Endothelial cell of umbilical vein (primary cell): ENCODE data around the gene KCNIP1. TPM values are rescaled to one million over a fixed set of nuclear protein-coding genes. Genes with fewer than 3 reads are reported as not detected.

Experiments
- BruUV-seq: library from RNA; stranded (reverse); fragments of 400-500 nt; replicated peaks from 2 replicates; lab custom pipeline; 2021; lab: Mats Ljungman, UMichigan
- CTCF ChIA-PET: fragments of 300-600, 350-600 bp; sonication (Branson Sonifier 250); formaldehyde crosslinking; loops from one replicate; lab custom pipeline; 2021; ENCODE audit warnings: antibody characterized with exemption, inconsistent platforms; lab: Charles Lee
- POLR2A ChIA-PET: fragments of 300-600, 350-600 bp; sonication (Branson Sonifier 250); formaldehyde crosslinking; loops from one replicate; lab custom pipeline; 2021; ENCODE audit warnings: antibody characterized with exemption, inconsistent platforms; lab: Charles Lee
- DNase-seq: peaks from one replicate; pipeline ENCODE4 v3.0.0-alpha.2; 2011; ENCODE audit warnings: low read depth, low spot score
- FAIRE-seq: peaks from 2 replicates; lab custom pipeline; 2011; peaks lifted over from hg19 to GRCh38; lab: Jason Lieb, UNC
- H2AFZ ChIP-seq: 2 replicates; pipeline ENCODE4 v1.6.0; 2012; ENCODE audit warnings: low read depth, low read length, control low read depth, inconsistent platforms
- H3K27ac ChIP-seq: 2 replicates; pipeline ENCODE4 v1.5.1; 2011; ENCODE audit warnings: low read depth, mild to moderate bottlenecking, control low read depth, low read length, moderate library complexity; ENCODE audit not compliant: insufficient read depth
- H3K27me3 ChIP-seq, 2 experiments: 2 replicates each; pipeline versions ENCODE4 v1.6.0 to v1.6.1; 2011; ENCODE audit warnings: low read length in 2 of 2, mixed read lengths in 1 of 2; ENCODE audit not compliant: control insufficient read depth in 2 of 2, insufficient read depth in 2 of 2
- H3K36me3 ChIP-seq, 2 experiments: 2 replicates in 1 of 2; 3 replicates in 1 of 2; pipeline ENCODE4 v1.5.1; 2011; ENCODE audit warnings: low read length in 2 of 2, mild to moderate bottlenecking in 1 of 2, moderate library complexity in 1 of 2; ENCODE audit not compliant: control insufficient read depth in 2 of 2, insufficient read depth in 2 of 2; ENCODE audit errors: extremely low read depth in 1 of 2
- H3K4me1 ChIP-seq: 3 replicates; pipeline ENCODE4 v1.5.1; 2011; ENCODE audit warnings: mild to moderate bottlenecking, low read length; ENCODE audit not compliant: control insufficient read depth, insufficient read depth; ENCODE audit errors: extremely low read depth
- H3K4me2 ChIP-seq: 2 replicates; pipeline ENCODE4 v1.6.1; 2011; ENCODE audit warnings: low read length, control low read depth, mixed read lengths; ENCODE audit not compliant: insufficient read depth
- H3K4me3 ChIP-seq, 3 experiments: fragments of 200-600 bp in 1 of 3; sonication (generic), shearing (Covaris generic) in 1 of 3; replicated peaks in 1 of 3; 2 replicates each; pipeline ENCODE4 v1.5.1; 2011 to 2016; ENCODE audit warnings: control low read depth in 3 of 3, low read length in 3 of 3, mild to moderate bottlenecking in 2 of 3, inconsistent platforms in 1 of 3, low read depth in 1 of 3, moderate library complexity in 1 of 3; ENCODE audit not compliant: insufficient read depth in 1 of 3
- H3K79me2 ChIP-seq: 2 replicates; pipeline ENCODE4 v1.6.0; 2012; ENCODE audit warnings: low read length, inconsistent platforms; ENCODE audit not compliant: control insufficient read depth, insufficient read depth
- H3K9ac ChIP-seq: replicated peaks from 2 replicates; pipeline ENCODE3; 2011; ENCODE audit warnings: low read length, control low read depth; ENCODE audit not compliant: insufficient read depth; ENCODE audit errors: extremely low read depth
- H3K9me1 ChIP-seq: replicated peaks from 3 replicates; pipeline ENCODE4 v1.6.0; 2011; ENCODE audit warnings: mild to moderate bottlenecking, low read length; ENCODE audit not compliant: control insufficient read depth, insufficient read depth; ENCODE audit errors: extremely low read depth
- H3K9me3 ChIP-seq: replicated peaks from 2 replicates; pipeline ENCODE4 v1.5.1; 2012; ENCODE audit warnings: low read length, inconsistent platforms; ENCODE audit not compliant: control insufficient read depth, insufficient read depth
- H4K20me1 ChIP-seq: replicated peaks from 2 replicates; pipeline ENCODE3; 2011; ENCODE audit warnings: mild to moderate bottlenecking, low read length; ENCODE audit not compliant: control insufficient read depth, insufficient read depth; ENCODE audit errors: extremely low read depth
- CTCF ChIP-seq, 2 donors: IDR thresholded peaks; 1 replicate in 1 of 2; 2 replicates in 1 of 2; pipeline ENCODE4 v1.5.1; 2011; ENCODE audit warnings: low read length in 2 of 2, mild to moderate bottlenecking in 2 of 2, moderate library complexity in 2 of 2, control low read depth in 1 of 2, inconsistent platforms in 1 of 2, low read depth in 1 of 2; ENCODE audit not compliant: insufficient read depth in 1 of 2; ENCODE audit errors: extremely low read depth in 1 of 2
- EZH2 ChIP-seq: IDR thresholded peaks from 2 replicates; pipeline ENCODE4 v1.6.1; 2012; ENCODE audit warnings: borderline replicate concordance, low read depth, mild to moderate bottlenecking, moderate library complexity, low read length, inconsistent platforms; ENCODE audit not compliant: severe bottlenecking
- FOS ChIP-seq: IDR thresholded peaks from 2 replicates; pipeline ENCODE4 v1.6.1; 2011; ENCODE audit warnings: mild to moderate bottlenecking, low read length, moderate library complexity, borderline replicate concordance; ENCODE audit not compliant: insufficient read depth
- GATA2 ChIP-seq: IDR thresholded peaks from 2 replicates; pipeline ENCODE4 v1.7.0; 2011; ENCODE audit warnings: low read depth, mild to moderate bottlenecking, moderate library complexity, mixed read lengths, low read length; ENCODE audit not compliant: insufficient read length, insufficient read depth
- JUN ChIP-seq: IDR thresholded peaks from 2 replicates; pipeline ENCODE4 v1.6.1; 2011; ENCODE audit warnings: borderline replicate concordance, low read depth; ENCODE audit not compliant: insufficient read length, insufficient read depth
- MAX ChIP-seq: IDR thresholded peaks from 2 replicates; pipeline ENCODE4 v1.6.1; 2011; ENCODE audit not compliant: insufficient read depth, insufficient read length
- MYC ChIP-seq: IDR thresholded peaks from one replicate; pipeline ENCODE4 v1.6.1; 2011; ENCODE audit warnings: mild to moderate bottlenecking, low read depth, low read length
- POLR2A ChIP-seq: IDR thresholded peaks from 2 replicates; pipeline ENCODE4 v1.6.1; 2012; ENCODE audit warnings: low read depth, mild to moderate bottlenecking, control low read depth, low read length
- POLR2AphosphoS5 ChIP-seq: IDR thresholded peaks from 2 replicates; pipeline ENCODE4 v1.6.1; 2012; ENCODE audit warnings: low read depth, mild to moderate bottlenecking, control low read depth, low read length, moderate library complexity; ENCODE audit not compliant: insufficient read depth
- dilution Hi-C: fragments of 300-500 bp; cut with MboI; formaldehyde crosslinking; loops from one replicate; pipeline ENCODE4 v1.15.0; 2019; ENCODE audit warnings: low sequenced_read_pairs; ENCODE audit not compliant: extremely low pct_ligation_motif_present
- intact Hi-C: fragments of 100-400 bp; cut with micrococcal nuclease; formaldehyde crosslinking; loops from one replicate; pipeline ENCODE4 v1.10.0; 2022
- polyA plus RNA-seq, 4 experiments: library from polyadenylated mRNA; depleted of rRNA in 3 of 4; stranded (reverse) in 3 of 4; unstranded in 1 of 4; fragments of >200 nt; gene quantifications; 2 replicates each; pipeline versions ENCODE4 v1.2.1 to v1.2.3, GENCODE V29; 2011 to 2012; ENCODE audit warnings: missing spikeins in 1 of 4
- total RNA-seq: library from RNA; stranded (reverse); gene quantifications from 2 replicates; pipeline ENCODE4 v1.2.3, GENCODE V29; 2021

KCNIP1 gene
- total and polyA plus RNA-seq, 2 donors (not counting 3 experiments of a cell fraction or from before 2014, with no cell fraction given): 0.15 TPM; not detected in 1

GRCh38 chr5:170470275-170470674 is 33.5 kb upstream of the KCNIP1 start:
- intact Hi-C loops: no loop called here
- no peak for DNase-seq
- Histone ChIP-seq H4K20me1 (no peaks in the 10 kb centered on the region), H3K9ac (no peak overlapping the region), H3K4me3 (no peak overlapping the region), H3K79me2 (no peaks in the 10 kb centered on the region), H3K4me1 (peaks cover 33% of the 10 kb centered on the region), H3K27ac (no peak overlapping the region), H3K36me3 (no peaks in the 10 kb centered on the region), H3K4me2 (no peak overlapping the region), H3K9me1 (no peaks in the 10 kb centered on the region), H3K27me3 (no peaks in the 10 kb centered on the region), H3K9me3 (no peaks in the 10 kb centered on the region), H2AFZ (no peak overlapping the region)
- no peak for TF ChIP-seq MAX
- TF ChIP-seq MYC: no peak
- no peak for TF ChIP-seq POLR2A
- no peak for TF ChIP-seq POLR2AphosphoS5
- no peak for TF ChIP-seq CTCF (IDR thresholded peaks at IDR 0.05; ENCODE audit: extremely low read depth in 1 of 2, insufficient read depth in 1 of 2, low read depth in 1 of 2, low read length in 2 of 2)
- TF ChIP-seq GATA2: no peak
- TF ChIP-seq JUN: no peak
- no peak for TF ChIP-seq FOS
- no peak for TF ChIP-seq EZH2
- no TSS peak for BruUV-seq
- ChIA-PET POLR2A (no interaction called here), CTCF (interaction anchor here (1.4 to 3.0 kb wide), 5 partner anchors 9 to 163 kb away, joined by 3 to 17 read pairs (median 5); no protein-coding TSS in a partner anchor)
- dilution Hi-C loops: no loop called here
- no peak for FAIRE-seq
